Stimulated activated CD4-positive, alpha-beta T cell treated with anti-CD3 and anti-CD28 coated beads, Interleukin-1b, Interleukin-23, amount 100 ng/mL, for 48 hours (primary cell): ENCODE data around the gene AGPAT2.

ENCODE experiments used
- DNase-seq: peaks from one replicate; pipeline ENCODE4 v3.0.0-alpha.2; 2020

The AGPAT2 gene

DNA sequence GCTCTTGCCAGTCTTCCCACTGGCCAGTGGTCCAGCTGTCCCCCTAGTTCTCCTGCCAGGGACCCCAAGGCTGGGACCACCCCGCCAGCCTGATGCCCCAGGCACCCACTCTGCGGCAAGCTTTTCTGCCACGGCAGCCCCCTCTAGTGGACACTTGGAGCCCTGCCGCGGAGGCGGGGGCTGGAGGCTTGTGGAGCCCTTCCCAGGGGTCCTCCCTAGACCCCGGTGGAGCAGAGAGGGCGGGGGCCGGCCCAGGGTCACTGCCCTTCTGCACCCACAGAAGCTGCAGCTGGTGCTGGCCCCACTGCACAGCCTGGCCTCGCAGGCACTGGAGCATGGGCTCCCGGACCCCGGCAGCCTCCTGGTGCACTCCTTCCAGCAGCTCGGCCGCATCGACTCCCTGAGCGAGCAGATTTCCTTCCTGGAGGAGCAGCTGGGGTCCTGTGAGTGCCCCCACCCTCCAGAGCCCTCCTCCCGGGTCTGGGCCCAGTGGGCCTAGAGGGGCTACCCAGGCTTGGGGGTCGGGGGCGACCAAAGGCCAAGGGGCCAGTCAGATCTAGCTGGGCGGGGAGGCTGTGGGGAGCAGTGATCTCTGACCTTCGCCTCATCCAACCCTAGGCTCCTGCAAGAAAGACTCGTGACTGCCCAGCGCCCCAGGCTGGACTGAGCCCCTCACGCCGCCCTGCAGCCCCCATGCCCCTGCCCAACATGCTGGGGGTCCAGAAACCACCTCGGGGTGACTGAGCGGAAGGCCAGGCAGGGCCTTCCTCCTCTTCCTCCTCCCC lies 15.4 kb downstream of the AGPAT2 start:
- no peak for DNase-seq

DNA sequence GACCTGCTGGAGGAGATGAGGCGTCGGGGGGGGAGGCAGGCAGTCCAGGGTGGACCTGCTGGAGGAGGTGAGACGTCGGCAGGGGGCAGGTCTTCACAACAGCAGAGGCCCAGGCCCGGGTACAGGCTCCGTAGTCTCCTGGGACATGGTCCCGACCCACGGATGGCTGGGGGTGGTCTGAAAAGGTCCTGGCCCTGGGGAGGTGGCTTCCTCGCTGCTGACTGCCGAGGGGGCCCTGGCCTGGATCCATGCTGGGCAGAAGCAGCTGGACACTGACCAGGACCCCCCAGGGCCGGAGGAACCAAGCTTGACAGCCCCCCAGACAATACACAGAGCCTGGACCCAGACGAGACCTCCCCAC lies 16.0 kb downstream of the AGPAT2 start:
- no peak for DNase-seq

DNA sequence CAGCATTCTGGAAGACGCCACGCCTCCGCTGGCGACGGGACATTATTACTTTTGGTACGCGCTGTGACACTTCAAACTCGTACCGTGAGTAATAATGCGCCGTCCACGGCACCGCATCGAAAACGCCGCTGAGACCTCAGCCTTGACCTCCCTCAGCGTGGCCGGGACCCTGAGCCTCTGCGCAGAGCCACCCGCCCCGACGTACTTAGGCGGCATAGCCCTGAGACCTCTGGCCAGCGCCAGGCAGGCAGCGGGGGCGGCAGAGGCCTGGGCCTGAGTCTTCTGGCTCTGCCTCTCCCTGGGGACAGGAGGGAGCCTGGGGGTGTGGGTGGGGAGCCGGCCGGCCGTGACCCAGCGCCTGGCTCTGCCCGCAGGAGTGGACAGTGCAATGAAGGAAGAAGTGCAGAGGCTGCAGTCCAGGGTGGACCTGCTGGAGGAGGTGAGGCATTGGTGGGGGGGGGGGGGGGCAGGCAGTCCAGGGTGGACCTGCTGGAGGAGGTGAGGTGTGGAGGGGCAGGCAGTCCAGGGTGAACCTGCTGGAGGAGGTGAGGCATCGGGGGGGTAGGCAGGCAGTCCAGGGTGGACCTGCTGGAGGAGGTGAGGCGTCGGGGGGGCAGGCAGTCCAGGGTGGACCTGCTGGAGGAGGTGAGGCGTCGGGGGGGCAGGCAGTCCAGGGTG lies 16.5 kb downstream of the AGPAT2 start:
- DNase-seq = no peak

DNA sequence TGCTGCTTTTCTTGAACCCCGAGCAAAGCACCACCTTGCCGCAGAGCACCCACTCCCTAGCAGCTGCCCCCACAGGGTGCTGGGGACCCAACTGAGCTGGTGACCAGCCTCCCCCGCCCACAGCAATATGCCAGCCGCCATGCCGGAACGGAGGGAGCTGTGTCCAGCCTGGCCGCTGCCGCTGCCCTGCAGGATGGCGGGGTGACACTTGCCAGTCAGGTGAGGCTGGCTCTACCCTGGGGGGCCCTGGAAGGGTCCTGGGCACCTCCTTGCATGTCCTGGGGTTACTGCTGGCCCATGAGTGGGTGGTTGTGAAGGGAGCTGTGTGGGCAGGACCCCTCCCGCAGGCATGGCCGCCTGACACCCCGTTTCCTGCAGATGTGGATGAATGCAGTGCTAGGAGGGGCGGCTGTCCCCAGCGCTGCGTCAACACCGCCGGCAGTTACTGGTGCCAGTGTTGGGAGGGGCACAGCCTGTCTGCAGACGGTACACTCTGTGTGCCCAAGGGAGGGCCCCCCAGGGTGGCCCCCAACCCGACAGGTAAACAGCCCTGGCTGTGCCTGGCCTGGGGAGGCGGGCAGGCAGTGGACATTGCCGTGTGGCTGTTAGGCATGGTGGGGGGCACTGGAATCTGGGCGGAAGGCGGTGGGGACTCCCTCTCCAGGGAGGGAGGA lies 17.3 kb downstream of the AGPAT2 start:
- no peak for DNase-seq

DNA sequence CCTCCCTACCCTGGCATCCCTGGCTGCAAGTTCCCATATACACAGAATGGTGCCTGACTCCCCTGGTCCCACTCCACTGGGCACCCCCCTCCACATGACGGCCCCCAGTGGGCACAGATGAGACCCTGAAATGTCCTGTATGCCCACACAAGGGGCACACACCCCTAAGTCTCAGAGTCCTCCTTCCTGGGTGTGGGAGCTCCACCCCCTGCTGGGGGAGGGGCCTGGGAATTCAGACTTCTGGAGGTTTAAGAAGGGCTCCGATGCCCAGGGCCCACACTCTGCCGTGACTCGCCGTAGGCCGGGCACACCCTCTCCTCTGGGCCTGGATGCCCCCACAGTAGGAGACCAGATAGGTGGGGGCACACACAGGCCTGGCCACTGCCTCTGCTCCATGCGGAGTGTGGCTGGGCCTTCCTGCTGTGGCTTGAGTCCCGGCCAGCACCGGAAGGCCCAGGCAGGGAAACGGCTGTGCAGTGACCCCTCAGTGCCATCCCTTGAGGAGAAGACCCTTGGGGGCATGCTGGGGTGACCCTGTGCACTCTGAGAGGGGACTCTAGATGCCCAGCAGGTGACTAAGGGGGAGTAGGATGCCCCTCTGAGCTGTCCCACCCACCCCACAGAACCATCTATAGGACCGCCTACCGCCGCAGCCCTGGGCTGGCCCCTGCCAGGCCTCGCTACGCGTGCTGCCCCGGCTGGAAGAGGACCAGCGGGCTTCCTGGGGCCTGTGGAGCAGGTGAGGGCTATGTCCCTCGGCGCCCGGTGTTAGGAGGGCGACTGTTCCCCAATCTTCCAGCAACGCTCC lies 18.1 kb downstream of the AGPAT2 start:
- no peak for DNase-seq

DNA sequence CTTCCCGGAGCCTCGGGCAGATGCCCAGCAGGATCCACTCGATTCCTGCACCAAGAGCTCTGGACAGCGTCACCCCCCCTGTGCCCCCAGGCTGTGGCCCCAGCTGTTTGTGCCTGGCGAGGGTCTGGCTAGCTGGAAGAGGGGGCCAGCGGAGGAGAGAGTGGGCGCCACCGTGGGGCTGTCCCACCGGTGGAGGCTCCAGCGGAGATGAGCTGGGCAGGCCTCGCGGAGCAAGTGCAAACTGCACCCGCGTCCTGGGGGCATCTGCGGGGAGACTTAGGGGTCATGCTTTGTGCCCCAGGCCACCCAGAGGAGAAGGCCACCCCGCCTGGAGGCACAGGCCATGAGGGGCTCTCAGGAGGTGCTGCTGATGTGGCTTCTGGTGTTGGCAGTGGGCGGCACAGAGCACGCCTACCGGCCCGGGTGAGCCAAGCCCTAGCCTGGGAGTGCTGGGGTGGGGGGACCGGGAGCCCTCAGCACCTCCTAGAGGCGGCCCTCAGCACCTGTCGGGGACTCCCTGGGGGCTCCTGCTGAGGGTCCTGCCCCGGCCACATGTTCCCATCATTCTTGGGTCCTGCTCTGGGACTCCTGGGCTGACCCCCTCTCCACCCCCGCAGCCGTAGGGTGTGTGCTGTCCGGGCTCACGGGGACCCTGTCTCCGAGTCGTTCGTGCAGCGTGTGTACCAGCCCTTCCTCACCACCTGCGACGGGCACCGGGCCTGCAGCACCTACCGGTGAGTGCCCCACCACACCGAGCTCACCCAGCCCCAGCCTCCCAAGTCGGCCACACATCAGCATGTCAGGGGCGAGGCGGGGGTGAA lies 19.1 kb downstream of the AGPAT2 start:
- DNase-seq = no peak

DNA sequence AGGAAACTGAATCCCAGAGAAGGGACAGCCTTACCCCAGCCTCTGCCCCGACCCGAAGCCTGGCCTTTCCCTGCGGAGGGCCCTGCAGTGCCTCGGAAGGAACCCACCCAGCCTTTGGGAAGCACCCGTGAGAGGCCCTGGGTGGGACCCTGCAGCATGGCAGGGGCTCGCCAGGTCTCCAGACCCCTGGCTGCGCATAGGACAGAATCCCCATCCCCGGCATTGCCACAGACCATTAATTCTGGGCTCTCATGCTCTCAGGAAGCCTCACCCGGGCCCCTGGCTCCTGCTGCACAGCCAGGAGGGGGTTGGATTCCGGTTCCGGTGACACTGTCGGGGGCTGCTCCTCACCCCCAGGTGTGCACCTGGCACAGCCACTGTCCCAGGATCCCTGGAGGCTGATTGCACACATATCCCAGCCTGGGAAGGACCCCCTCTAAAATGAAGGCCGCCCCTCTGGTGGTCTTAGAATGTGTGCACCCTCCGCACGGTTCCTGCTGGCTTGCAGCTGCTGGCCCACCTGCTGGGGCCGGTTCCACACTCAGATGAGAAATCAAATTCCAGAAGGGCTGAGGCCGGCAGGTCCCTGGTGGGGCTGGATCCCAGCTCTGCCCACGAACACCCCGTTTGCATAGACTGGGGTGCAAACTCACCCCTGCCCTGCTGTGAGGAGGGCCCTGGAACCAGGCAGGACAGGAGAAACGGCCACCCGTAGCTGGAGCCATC lies 19.9 kb downstream of the AGPAT2 start:
- DNase-seq = no peak

DNA sequence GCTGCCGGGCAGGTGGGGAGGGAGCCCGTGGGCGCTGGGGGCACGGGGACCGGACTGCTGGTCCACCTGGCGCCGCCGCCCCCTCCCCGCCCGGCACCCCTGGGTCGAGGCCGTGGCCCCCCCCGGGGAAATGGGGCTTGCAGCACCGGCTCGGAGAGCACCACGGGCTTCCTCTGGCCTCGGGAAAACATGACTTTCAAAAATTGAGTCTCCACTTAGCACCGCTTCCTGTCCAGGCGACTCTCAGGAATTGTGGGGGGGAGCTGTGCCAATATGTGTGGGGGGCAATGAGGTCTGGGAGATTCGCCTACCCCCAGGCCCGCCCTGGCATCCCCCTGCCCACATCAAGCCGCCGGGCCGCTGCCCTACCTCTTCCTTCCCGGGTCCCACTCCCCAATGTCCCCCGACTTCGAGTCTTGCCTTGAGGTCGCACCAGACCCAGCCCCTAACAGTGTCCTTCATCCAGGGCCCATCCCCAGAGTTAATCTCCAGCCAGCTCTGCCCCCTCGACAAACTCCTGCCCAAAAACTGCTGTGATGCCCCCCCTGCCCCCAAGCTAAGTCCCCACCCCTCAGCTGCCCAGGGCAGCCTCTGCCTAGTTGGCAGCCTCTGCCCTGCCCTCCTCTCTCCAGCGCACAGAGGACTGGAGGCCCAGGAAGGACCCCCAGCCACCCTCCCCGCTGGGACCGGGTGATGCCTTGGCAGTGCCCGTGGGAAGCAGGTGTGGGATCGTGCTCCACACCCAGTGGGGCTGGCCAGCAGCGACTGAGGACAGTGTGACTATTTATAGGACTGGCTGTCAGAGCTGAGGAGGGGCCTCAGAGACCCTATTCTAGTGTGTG lies 20.7 kb downstream of the AGPAT2 start:
- no peak for DNase-seq

DNA sequence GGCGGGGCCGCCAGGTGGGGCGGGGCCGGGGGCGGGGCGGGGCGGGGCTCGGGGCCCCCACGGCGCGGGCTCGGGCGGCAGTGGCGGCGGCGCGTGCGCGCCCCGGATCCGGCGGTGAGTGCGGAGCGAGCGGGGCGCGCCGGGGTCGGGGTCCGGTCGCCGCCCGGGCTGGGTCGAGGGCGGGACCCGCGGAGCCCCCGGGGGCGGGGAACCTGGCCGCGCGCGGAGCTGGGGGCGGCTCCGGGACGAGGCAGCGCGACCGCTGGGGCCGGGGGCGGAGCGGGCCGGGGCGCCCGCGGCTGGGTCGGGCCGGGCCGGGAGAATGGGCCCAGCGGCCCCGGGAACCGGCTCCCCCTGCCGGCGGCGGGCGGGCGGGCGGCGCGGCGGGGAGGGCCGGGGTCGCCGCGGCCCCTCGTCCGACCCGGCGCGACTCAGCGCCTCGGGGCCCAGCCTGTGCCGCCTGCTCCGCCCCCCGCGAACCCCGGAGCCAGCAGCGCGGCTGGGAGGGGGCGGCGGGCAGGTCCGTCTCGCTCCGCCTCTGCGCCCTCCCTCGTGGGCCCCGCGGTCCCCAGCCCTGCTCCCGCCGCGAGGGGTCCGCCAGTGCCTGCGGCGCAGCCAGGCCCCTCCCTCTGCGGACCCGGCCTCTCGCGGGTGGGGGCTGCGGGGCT lies 21.4 kb downstream of the AGPAT2 start:
- no peak for DNase-seq

DNA sequence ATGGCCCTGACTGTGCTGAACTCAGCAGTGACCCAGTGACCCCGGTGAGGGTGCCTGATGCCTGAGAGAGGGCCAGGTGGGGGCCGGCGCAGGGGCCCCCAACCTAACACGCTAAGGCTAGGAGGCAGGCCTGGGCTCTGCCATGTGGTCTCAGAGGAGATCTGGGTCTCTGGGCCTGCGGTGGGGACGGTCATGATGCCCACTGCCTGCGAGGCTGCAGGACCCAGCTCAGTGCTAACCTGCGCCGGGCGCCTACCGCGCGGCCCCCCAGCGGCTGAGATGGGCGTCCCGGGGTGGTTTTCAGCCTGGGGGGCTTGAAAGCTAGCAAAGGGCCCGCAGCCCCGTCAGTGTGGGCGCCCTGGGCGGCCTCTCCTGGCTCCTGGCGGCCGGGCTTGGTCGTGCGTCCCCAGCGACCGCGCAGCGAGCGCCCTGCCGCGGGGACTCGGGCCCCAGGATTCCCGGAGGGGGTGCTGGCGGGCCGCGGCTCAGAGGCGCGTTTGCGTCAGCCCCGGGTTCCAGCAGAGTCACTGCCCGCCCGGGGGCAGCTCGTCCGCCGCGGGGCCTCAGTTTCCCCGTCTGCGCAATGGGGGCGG lies 22.1 kb downstream of the AGPAT2 start:
- DNase-seq = no peak

DNA sequence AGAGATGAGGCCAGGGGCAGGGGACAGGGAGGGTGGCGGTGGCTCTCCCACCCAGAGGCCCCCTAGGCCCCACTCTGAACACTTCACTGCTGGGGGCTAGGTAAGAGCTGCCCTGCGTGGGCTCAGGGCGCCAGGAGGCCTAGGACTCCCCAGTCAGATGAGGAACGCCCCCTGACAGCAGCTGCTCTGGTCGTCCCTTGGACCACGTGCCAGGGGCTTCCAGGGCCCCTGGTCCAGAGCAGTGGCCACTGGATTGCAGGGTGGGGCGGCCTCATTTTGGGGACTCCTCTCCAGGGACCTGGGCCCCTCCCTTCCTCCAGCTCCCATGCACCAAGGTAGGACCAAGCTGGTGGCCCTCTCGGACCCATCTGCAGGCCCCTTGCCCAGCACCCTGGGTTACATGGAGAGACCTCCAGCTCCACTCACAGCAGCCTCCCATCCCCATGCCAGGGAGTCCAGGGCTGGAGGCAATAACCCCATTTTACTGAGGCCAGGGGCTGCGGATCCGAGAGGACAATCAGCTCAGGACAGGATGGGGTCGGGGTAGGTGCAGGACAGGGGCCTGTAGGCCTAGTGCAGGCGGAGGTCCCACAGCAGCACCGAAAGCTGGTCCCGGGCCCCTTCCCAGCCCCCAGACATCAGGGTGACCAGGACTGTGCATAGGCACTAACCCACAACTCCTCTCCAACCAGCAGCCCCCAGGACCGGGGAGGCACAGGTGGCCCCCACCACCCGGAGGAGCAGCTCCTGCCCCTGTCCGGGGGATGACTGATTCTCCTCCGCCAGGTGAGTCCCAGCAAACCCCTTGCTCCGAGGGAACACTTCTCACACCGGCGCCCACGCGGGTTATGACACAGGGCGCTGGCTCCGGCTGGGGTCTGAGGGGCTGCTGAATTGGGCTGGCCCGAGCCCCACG lies 23.0 kb downstream of the AGPAT2 start:
- DNase-seq = no peak

DNA sequence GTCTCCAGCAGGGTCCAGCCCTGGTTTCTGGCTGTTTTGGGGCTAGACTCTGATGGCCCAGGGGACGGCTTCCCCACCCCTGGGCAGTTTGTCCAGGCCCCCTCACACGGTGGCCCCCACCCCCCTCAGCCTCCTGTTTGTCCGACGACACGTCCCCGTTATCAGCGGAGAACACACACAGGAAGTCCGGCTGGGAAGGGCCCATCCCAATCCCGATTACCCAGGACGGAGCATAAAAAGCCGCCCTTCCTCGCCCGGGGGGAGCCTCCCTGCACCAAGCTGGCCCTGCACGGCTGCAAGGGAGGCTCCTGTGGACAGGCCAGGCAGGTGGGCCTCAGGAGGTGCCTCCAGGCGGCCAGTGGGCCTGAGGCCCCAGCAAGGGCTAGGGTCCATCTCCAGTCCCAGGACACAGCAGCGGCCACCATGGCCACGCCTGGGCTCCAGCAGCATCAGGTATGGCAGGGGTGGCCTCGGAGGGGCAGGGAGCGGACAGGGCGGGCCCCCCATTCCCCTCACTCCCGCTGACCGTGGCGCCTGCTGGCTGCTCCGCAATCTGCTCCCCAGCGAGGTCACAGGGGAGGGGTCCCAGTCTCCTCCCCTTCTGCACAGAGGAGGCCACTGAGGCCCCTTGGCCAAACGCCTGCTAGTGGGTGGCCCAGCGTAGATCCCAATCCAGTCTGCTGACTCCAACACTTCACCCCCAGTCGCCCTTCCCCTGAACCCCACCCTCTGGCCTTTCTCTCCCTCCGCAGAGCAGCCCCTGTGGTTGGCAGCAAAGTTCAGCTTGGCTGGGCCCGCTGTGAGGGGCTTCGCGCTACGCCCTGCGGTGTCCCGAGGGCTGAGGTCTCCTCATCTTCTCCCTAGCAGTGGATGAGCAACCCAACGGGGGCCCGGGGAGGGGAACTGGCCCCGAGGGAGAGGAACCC lies 24.3 kb downstream of the AGPAT2 start, which contains the start of gene EGFL7:
Gene EGFL7 (plus strand): TSS at position 261 of the 926 bp plus-strand sequence. CDS start 5,367 bp downstream, outside the sequence.
- no peak for DNase-seq

DNA sequence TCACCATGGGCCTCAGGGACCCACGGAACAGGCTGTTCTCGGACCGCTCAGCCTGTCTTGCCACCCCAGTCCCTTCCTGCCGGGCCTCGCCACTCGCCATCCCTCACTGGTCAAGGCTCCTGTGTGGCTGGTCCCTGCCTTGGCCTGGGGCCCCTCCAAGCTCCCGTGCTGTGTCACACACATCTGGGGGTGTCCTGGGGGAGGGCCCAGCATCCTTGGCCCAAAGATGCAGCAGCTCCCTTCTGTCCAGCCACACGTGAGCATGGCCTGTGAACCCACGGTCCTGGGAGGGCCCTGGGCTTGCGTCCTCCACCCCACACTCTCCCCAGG lies 25.0 kb downstream of the AGPAT2 start:
- no peak for DNase-seq

DNA sequence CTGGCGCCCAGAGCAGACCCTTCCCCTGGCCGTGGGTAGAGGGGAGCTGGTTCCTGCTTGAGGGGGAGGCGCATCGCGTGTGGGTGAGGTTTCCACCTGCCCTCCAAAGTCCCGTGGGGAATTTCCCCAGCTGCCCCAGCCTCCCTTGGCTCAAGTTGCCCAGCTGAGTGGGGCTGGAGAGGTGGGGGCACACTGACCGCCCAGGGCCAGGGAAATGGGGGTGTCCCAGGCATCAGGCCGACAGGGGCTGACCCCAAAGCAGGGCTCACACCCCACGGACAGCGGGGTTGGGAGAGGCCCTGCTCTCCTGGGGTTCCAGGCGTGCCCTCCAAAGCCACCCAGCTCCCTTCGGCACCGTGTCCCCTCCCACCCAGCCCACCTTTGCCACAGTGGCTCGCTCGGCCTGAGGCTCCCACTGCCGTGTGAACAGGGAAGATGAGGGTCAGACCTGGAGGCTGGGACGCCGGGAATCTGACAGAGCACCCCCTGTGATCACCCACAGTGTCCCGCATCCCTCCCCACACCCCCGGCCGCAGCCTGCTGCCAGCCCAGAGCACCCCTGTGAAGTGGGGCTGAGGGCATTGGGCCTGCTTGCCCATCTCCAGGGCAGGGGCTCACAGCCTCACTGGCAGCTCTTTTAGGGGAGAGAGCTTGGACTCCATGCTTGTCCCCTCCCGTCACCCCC lies 25.5 kb downstream of the AGPAT2 start:
- DNase-seq = no peak

DNA sequence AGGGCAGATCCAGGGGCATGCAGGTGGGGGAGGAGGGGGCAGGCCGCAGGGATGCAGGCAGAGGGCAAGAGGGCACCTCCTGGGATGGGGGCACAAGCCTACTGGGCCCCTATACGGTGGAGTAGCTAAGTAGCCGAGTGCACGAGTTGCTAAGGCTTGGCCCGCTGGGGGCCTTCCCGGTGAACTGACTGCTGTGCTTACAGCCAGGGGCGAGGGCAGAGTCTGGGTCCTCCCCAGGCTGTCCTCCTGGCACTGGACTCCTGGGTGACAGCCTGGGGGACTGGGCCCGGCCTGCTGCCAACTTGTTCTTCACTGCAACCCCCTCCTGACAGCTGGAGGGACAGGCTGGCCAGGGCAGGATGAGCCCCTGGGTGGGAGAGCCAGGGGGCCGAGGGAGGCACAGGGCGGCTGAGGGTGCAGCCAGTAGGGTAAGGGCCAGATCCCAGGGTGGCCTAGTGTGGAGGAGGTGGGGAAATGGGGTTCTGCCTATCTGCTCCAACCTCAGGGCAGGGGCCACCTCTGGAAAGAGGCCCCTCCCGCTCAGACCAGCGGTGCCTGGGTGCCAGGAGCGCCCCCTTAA lies 26.2 kb downstream of the AGPAT2 start:
- no peak for DNase-seq
